Astrocyte (in vitro differentiated cells and primary cell): ENCODE results near the gene BCOR. TPM values are rescaled to one million over a fixed set of nuclear protein-coding genes. Genes with fewer than 3 reads are reported as not detected.
A peak's percentile ranks its signal among the peaks of the same experiment; 100 is the strongest.

ENCODE experiments used
- DNase-seq: peaks from one replicate; pipeline ENCODE4 v3.0.0-alpha.2; 2010; ENCODE audit warnings: low read depth
- FAIRE-seq: peaks from 2 replicates; lab custom pipeline; 2011; peaks lifted over from hg19 to GRCh38; lab: Jason Lieb, UNC
- H2AFZ ChIP-seq: 2 replicates; pipeline ENCODE4 v1.6.0; 2012; ENCODE audit warnings: low read depth, low read length, inconsistent platforms
- H3K27ac ChIP-seq: 2 replicates; pipeline ENCODE4 v1.5.1; 2011; ENCODE audit warnings: low read depth, low read length, inconsistent platforms
- H3K27me3 ChIP-seq: 2 replicates; pipeline ENCODE4 v1.6.0; 2011; ENCODE audit warnings: low read length, inconsistent platforms; ENCODE audit not compliant: insufficient read depth
- H3K36me3 ChIP-seq: 2 replicates; pipeline ENCODE4 v1.5.1; 2011; ENCODE audit warnings: low read length, inconsistent platforms; ENCODE audit not compliant: insufficient read depth
- H3K4me1 ChIP-seq: 2 replicates; pipeline ENCODE4 v1.5.1; 2011; ENCODE audit warnings: low read length, inconsistent platforms; ENCODE audit not compliant: insufficient read depth
- H3K4me2 ChIP-seq: 2 replicates; pipeline ENCODE4 v1.6.0; 2012; ENCODE audit warnings: low read length, inconsistent platforms
- H3K4me3 ChIP-seq: 2 replicates; pipeline ENCODE4 v1.5.1; 2011; ENCODE audit warnings: low read depth, mild to moderate bottlenecking, low read length, inconsistent platforms; ENCODE audit not compliant: insufficient read depth
- H3K79me2 ChIP-seq: 2 replicates; pipeline ENCODE4 v1.6.0; 2012; ENCODE audit warnings: mild to moderate bottlenecking, low read length, inconsistent platforms; ENCODE audit not compliant: insufficient read depth
- H3K9ac ChIP-seq: 2 replicates; pipeline ENCODE4 v1.6.0; 2012; ENCODE audit warnings: mild to moderate bottlenecking, low read length, inconsistent platforms
- H3K9me3 ChIP-seq: 2 replicates; pipeline ENCODE4 v1.5.1; 2012; ENCODE audit warnings: low read depth, mild to moderate bottlenecking, low read length, inconsistent platforms; ENCODE audit not compliant: insufficient read depth
- H4K20me1 ChIP-seq: 2 replicates; pipeline ENCODE4 v1.6.0; 2012; ENCODE audit warnings: low read length, inconsistent platforms; ENCODE audit not compliant: insufficient read depth
- H3K27ac Mint-ChIP-seq: one replicate; pipeline ENCODE4 v1.8.0; 2021; ENCODE audit warnings: mild to moderate bottlenecking, mixed read lengths; ENCODE audit not compliant: unreplicated experiment
- H3K27me3 Mint-ChIP-seq: one replicate; pipeline ENCODE4 v1.8.0; 2021; ENCODE audit warnings: low read depth, mixed read lengths; ENCODE audit not compliant: unreplicated experiment
- H3K36me3 Mint-ChIP-seq: one replicate; pipeline ENCODE4 v1.8.0; 2021; ENCODE audit warnings: low read depth, mixed read lengths; ENCODE audit not compliant: unreplicated experiment
- H3K4me1 Mint-ChIP-seq: one replicate; pipeline ENCODE4 v1.8.0; 2021; ENCODE audit warnings: low read depth, mixed read lengths; ENCODE audit not compliant: unreplicated experiment
- H3K4me3 Mint-ChIP-seq: one replicate; pipeline ENCODE4 v1.8.0; 2021; ENCODE audit warnings: mild to moderate bottlenecking, moderate library complexity, mixed read lengths; ENCODE audit not compliant: unreplicated experiment
- H3K9me3 Mint-ChIP-seq: one replicate; pipeline ENCODE4 v1.8.0; 2021; ENCODE audit warnings: mild to moderate bottlenecking, mixed read lengths; ENCODE audit not compliant: unreplicated experiment
- CTCF ChIP-seq: IDR thresholded peaks from 2 replicates; pipeline ENCODE4 v1.5.1; 2011; ENCODE audit warnings: low read depth, mild to moderate bottlenecking, inconsistent platforms, low read length, moderate library complexity; ENCODE audit not compliant: insufficient read depth
- EZH2 ChIP-seq: IDR thresholded peaks from 2 replicates; pipeline ENCODE4 v1.6.1; 2012; ENCODE audit warnings: mild to moderate bottlenecking, low read length, inconsistent platforms; ENCODE audit not compliant: insufficient read depth
- total RNA-seq: library from RNA; stranded (reverse); gene quantifications from 2 replicates; pipeline ENCODE4 v1.2.1, GENCODE V29; 2021

The BCOR gene
- total RNA-seq, 1 donor from 2014 or later = 9.0 TPM

- no peak overlapping the region for H3K4me3 Mint-ChIP-seq
- peaks cover 7% of the 10 kb centered on the region for H3K4me1 ChIP-seq
- no peak overlapping the region for H3K4me2 ChIP-seq
- no peak overlapping the region for H3K27ac Mint-ChIP-seq
- H2AFZ ChIP-seq = no peak overlapping the region
- H3K4me3 ChIP-seq = no peak overlapping the region
- peaks cover 8% of the 10 kb centered on the region for H4K20me1 ChIP-seq
- FAIRE-seq (no peak), DNase-seq (peak; percentile 9)
- H3K9me3 Mint-ChIP-seq = peaks cover 7% of the 10 kb centered on the region
- no peaks in the 10 kb centered on the region for H3K4me1 Mint-ChIP-seq
- peaks cover 9% of the 10 kb centered on the region for H3K9me3 ChIP-seq
- TF ChIP-seq EZH2 = no peak
- no peak for TF ChIP-seq CTCF
- peaks cover 27% of the 10 kb centered on the region for H3K36me3 ChIP-seq
- H3K27ac ChIP-seq = no peak overlapping the region
- H3K27me3 Mint-ChIP-seq = no peaks in the 10 kb centered on the region
- H3K36me3 Mint-ChIP-seq = peaks cover 22% of the 10 kb centered on the region
- no peaks in the 10 kb centered on the region for H3K27me3 ChIP-seq
- no peak overlapping the region for H3K9ac ChIP-seq
- H3K79me2 ChIP-seq = no peaks in the 10 kb centered on the region
Measured at GRCh38 chrX:40055495-40055894, 42.3 kb downstream of the BCOR start.

GRCh38 chrX:40054793-40055192 is 43.0 kb downstream of the BCOR start:
- Histone ChIP-seq H3K27ac (no peak overlapping the region), H4K20me1 (peaks cover 8% of the 10 kb centered on the region), H3K36me3 (peaks cover 31% of the 10 kb centered on the region), H3K4me2 (no peak overlapping the region), H2AFZ (no peak overlapping the region), H3K9ac (no peak overlapping the region), H3K4me1 (peaks cover 7% of the 10 kb centered on the region), H3K79me2 (no peaks in the 10 kb centered on the region), H3K4me3 (no peak overlapping the region), H3K27me3 (no peaks in the 10 kb centered on the region), H3K9me3 (peaks cover 13% of the 10 kb centered on the region)
- no peak for TF ChIP-seq EZH2
- no peak for TF ChIP-seq CTCF
- no peaks in the 10 kb centered on the region for H3K4me1 Mint-ChIP-seq
- DNase-seq (peak; percentile 8), FAIRE-seq (no peak)
- no peak overlapping the region for H3K4me3 Mint-ChIP-seq
- peaks cover 11% of the 10 kb centered on the region for H3K9me3 Mint-ChIP-seq
- H3K27me3 Mint-ChIP-seq = no peaks in the 10 kb centered on the region
- H3K27ac Mint-ChIP-seq = no peak overlapping the region
- peaks cover 27% of the 10 kb centered on the region for H3K36me3 Mint-ChIP-seq

- no peaks in the 10 kb centered on the region for H3K27me3 ChIP-seq
- no peak overlapping the region for H3K4me3 ChIP-seq
- no peak overlapping the region for H3K27ac ChIP-seq
- peaks cover 17% of the 10 kb centered on the region for H3K9me3 Mint-ChIP-seq
- H2AFZ ChIP-seq = no peak overlapping the region
- DNase-seq (no peak), FAIRE-seq (no peak)
- H4K20me1 ChIP-seq = peaks cover 2% of the 10 kb centered on the region
- H3K36me3 Mint-ChIP-seq = peaks cover 32% of the 10 kb centered on the region
- H3K36me3 ChIP-seq = peaks cover 30% of the 10 kb centered on the region
- no peaks in the 10 kb centered on the region for H3K27me3 Mint-ChIP-seq
- no peak overlapping the region for H3K4me2 ChIP-seq
- no peaks in the 10 kb centered on the region for H3K79me2 ChIP-seq
- no peak overlapping the region for H3K4me3 Mint-ChIP-seq
- TF ChIP-seq CTCF (no peak), EZH2 (no peak)
- peaks cover 13% of the 10 kb centered on the region for H3K9me3 ChIP-seq
- H3K9ac ChIP-seq = no peak overlapping the region
- H3K4me1 Mint-ChIP-seq = no peaks in the 10 kb centered on the region
- H3K4me1 ChIP-seq = peaks cover 4% of the 10 kb centered on the region
- no peak overlapping the region for H3K27ac Mint-ChIP-seq
Measured at GRCh38 chrX:40050532-40050931, 47.2 kb downstream of the BCOR start.
